NCI-H2107 treated with DMSO at 0.1 percent for 48 hours (cell line): Measurements from ENCODE around the gene TCF19.
"Not testable (repeated sequence)": the region's sequence is repeated elsewhere in the genome, so short reads cannot be mapped to it uniquely, and the experiment has no call there.

Experiments
- DNase-seq: peaks from one replicate; lab custom pipeline; 2025; ENCODE audit not compliant: unreplicated experiment; lab: John Stamatoyannopoulos, UW

The TCF19 gene

DNA sequence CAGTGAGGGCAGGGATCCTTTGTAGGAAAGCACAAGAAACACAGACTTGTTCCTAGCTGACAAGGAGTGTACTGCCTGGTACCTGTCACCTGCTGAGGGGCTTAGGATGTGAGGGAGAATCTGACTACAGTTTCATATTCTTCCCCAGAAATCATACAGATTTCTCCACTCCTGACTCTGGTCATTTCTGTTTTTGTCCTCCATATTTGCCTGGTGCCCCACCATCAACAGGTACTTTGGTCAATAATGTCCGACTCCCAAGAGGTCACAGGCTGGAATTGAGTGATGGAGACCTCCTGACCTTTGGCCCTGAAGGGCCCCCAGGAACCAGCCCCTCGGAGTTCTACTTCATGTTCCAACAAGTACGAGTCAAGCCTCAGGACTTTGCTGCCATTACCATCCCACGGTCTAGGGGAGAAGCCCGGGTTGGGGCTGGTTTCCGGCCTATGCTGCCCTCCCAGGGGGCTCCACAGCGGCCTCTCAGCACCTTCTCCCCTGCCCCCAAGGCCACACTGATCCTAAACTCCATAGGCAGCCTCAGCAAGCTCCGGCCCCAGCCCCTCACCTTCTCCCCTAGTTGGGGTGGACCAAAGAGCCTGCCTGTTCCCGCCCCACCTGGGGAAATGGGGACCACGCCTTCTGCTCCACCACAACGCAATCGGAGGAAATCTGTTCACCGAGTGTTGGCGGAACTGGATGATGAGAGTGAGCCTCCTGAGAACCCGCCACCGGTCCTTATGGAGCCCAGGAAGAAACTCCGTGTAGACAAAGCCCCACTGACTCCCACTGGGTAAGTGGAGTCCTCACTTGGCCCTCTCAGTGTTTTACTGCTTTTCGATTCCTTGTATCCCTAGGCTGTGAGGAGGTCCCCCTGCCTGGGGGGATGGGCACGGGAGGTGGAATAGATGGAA, 3.1 kb downstream of the TCF19 start:
- no peak for DNase-seq

- no peak for DNase-seq
Observed at GRCh38 chr6:31162463-31163165, 4.2 kb downstream of the TCF19 start.

- DNase-seq = no peak
Observed at GRCh38 chr6:31163922-31164321, 5.5 kb downstream of the TCF19 start.

GRCh38 chr6:31164475-31165063, 6.2 kb downstream of the TCF19 start:
- not testable (repeated sequence) for DNase-seq

DNA sequence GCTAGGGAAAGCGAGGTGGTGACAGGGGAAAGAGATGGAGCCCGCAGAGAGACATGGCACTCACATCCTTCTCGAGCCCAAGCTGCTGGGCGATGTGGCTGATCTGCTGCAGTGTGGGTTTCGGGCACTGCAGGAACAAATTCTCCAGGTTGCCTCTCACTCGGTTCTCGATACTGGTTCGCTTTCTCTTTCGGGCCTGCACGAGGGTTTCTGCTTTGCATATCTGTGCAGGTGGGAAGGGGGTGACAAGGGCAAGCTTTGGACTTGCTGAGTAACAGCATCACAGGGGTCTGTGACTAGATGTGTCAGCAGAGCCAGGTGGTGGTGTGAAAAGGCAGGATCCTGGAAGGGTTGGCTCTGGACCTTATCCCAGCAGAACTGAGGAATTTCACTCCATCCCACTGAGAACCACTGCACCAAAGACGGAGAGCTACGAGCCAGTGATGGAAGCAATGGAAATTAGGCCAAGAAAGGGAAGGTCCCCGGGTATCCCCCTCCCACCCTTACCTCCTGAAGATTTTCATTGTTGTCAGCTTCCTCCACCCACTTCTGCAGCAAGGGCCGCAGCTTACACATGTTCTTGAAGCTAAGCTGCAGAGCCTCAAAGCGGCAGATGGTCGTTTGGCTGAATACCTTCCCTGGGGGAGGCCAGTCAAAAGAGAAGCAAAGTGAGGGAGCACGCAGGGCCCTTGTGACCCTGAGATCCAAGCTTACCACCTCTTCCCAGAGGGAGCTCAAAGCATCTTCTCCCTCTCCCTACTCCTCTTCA, 6.9 kb downstream of the TCF19 start:
- DNase-seq = not testable (repeated sequence)

DNA sequence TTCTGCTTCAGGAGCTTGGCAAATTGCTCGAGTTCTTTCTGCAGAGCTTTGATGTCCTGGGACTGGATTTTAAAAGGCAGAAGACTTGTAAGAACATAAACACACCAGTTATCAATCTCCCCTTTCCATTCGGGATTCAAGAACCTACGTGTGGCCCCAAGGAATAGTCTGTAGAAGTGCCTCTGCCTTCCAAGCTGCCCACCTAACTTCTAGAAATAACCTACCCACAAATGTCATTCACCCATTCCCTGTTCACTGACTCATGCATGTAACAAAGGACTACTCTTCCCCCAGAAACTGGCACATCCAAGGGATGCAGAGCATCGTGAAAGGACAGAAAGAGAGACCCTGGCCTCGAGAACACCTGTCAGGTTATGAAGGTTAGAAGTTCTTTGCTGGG, 7.6 kb downstream of the TCF19 start:
- no peak for DNase-seq

DNA sequence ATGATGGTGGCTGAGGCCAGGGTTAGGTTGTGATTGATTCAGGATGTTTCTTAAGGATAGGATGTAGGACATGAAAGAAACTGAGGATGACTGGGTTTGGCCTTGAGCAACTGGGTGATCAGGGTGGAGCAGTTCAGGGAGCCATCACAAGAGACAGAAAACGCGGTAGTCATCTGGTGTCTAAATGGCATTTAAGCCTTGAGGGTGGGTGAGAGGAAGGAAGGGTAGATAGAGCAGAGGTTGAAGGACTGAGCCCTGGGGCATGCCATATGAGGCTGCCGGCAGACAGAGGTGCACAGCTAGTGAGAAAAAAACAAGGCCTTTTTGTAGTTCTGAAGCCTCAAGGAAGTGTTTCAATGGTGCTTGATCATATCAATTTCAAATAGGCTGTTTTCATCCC, 10.2 kb downstream of the TCF19 start:
- DNase-seq = no peak

- DNase-seq = no peak
Observed at GRCh38 chr6:31169123-31169857, 10.9 kb downstream of the TCF19 start.

GRCh38 chr6:31169858-31170599, 11.6 kb downstream of the TCF19 start:
- DNase-seq = not testable (repeated sequence)

- DNase-seq = no peak
Observed at GRCh38 chr6:31170600-31170881, 12.2 kb downstream of the TCF19 start, which contains the start of gene POU5F1. POU5F1 (minus strand) TSS chr6:31170682; CDS start chr6:31170620, 62 bp downstream.

- DNase-seq = no peak
Observed at GRCh38 chr6:31170987-31171671, 12.7 kb downstream of the TCF19 start.

- DNase-seq = no peak
Observed at GRCh38 chr6:31171931-31172905, 13.8 kb downstream of the TCF19 start.

DNA sequence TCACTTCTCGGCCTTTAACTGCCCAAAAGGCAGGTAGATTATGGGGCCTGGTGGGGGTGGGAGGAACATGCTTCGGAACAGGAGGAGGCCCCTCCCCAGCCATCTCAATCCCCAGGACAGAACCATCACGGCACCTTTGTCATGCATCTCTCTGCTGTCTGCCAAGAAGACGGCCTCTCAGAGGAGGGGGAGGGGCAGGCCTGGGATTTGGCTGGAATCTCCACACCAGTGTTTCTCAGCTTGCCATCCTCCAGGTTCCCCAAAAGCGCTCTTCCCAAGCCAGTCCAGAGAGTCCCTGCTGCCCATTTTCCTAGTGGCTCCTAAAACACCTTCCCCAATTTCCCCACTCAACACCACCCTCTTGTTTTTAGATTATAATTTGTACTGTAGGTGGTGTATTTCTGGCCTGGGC, 14.6 kb downstream of the TCF19 start:
- no peak for DNase-seq

GRCh38 chr6:31173406-31173805, 15.0 kb downstream of the TCF19 start:
- no peak for DNase-seq

- no peak for DNase-seq
Observed at GRCh38 chr6:31174378-31174777, 16.0 kb downstream of the TCF19 start.

GRCh38 chr6:31175971-31176370, 17.6 kb downstream of the TCF19 start:
- DNase-seq = no peak

DNA sequence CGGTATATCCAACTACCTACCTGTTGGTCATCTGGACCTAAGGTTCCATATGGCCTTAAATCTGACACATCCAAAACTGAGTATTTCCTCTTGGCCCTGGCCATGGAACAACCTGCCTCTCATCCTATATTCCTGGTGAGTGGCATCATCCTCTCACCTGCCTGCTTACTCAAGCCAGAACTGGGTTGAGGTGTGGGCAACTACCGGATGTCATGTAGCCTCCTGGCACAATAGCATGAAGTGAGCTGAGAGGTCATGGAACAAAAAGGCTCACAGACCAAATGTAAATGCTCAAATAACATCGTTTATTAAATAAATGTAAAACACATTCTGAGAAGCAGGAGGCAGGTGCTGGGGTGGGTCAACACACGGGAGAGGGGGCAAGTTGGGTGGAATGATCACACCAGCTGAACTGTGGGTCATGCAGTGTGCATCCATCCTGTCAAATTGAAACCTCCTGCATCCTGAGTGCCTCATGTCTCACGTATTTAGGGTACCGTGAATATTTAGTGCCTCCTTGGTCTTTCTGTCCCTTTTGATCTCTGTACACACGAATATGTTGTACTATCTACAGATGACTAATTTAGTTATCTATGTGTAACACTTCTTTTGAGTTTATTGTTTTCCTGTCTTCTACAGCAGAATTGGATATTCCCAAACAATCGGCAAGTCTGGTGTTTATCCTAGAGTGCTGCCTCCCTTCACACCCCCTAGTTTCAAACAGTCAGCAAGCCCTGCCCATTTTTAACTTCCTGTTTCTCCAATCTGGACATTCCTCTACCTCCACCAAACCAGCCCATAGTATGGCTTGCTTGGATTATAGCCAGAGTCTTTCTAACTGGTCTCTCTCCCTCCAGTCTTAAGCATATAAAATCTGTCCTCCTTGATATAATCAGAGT, 20.0 kb downstream of the TCF19 start:
- DNase-seq = no peak
